COLO668 (cell line): ENCODE measurements around the gene UTP4.

Experiments
- DNase-seq: peaks from one replicate; lab custom pipeline; 2025; ENCODE audit not compliant: unreplicated experiment; lab: John Stamatoyannopoulos, UW

Gene UTP4

GRCh38 chr16:69171325-69172084 lies 39.1 kb downstream of the UTP4 start:
- no peak for DNase-seq

- no peak for DNase-seq
Measured at GRCh38 chr16:69176033-69176800, 43.8 kb downstream of the UTP4 start.

- DNase-seq, result no peak
Measured at GRCh38 chr16:69179328-69180010, 47.0 kb downstream of the UTP4 start.

- no peak for DNase-seq
Measured at GRCh38 chr16:69180011-69180338, 47.5 kb downstream of the UTP4 start.

- no peak for DNase-seq
Measured at GRCh38 chr16:69182730-69183416, 50.4 kb downstream of the UTP4 start.

GRCh38 chr16:69186642-69187445 lies 54.4 kb downstream of the UTP4 start, which contains the start of gene SNTB2:
Gene SNTB2 (plus strand): TSS chr16:69187164. CDS start chr16:69187167, 3 bp downstream.
- DNase-seq, result peak; percentile 94

GRCh38 chr16:69187446-69188235 lies 55.2 kb downstream of the UTP4 start:
- peak; percentile 78 for DNase-seq

GRCh38 chr16:69188236-69188549 lies 55.7 kb downstream of the UTP4 start:
- DNase-seq, result no peak

GRCh38 chr16:69188716-69189115 lies 56.3 kb downstream of the UTP4 start:
- no peak for DNase-seq

GRCh38 chr16:69190046-69190588 lies 57.7 kb downstream of the UTP4 start:
- no peak for DNase-seq

- no peak for DNase-seq
Measured at GRCh38 chr16:69190598-69190997, 58.1 kb downstream of the UTP4 start.

- DNase-seq, result no peak
Measured at GRCh38 chr16:69191136-69191535, 58.7 kb downstream of the UTP4 start.

GRCh38 chr16:69193855-69194254 lies 61.4 kb downstream of the UTP4 start:
- DNase-seq, result no peak

GRCh38 chr16:69194488-69194887 lies 62.0 kb downstream of the UTP4 start:
- no peak for DNase-seq

- DNase-seq, result peak; percentile 40
Measured at GRCh38 chr16:69195369-69196029, 63.0 kb downstream of the UTP4 start.

GRCh38 chr16:69197573-69197972 lies 65.1 kb downstream of the UTP4 start:
- DNase-seq, result no peak

- DNase-seq, result no peak
Measured at GRCh38 chr16:69199382-69199781, 66.9 kb downstream of the UTP4 start.

- DNase-seq, result no peak
Measured at GRCh38 chr16:69201291-69201690, 68.8 kb downstream of the UTP4 start.

GRCh38 chr16:69201787-69202186 lies 69.3 kb downstream of the UTP4 start:
- no peak for DNase-seq
